Astrocyte (in vitro differentiated cells and primary cell): ENCODE results near the gene RNF150. TPM values are rescaled to one million over a fixed set of nuclear protein-coding genes. Genes with fewer than 3 reads are reported as not detected.

Experiments
- DNase-seq: peaks from one replicate; pipeline ENCODE4 v3.0.0-alpha.2; 2010; ENCODE audit warnings: low read depth
- FAIRE-seq: peaks from 2 replicates; lab custom pipeline; 2011; peaks lifted over from hg19 to GRCh38; lab: Jason Lieb, UNC
- H2AFZ ChIP-seq: 2 replicates; pipeline ENCODE4 v1.6.0; 2012; ENCODE audit warnings: low read depth, low read length, inconsistent platforms
- H3K27ac ChIP-seq: 2 replicates; pipeline ENCODE4 v1.5.1; 2011; ENCODE audit warnings: low read depth, low read length, inconsistent platforms
- H3K27me3 ChIP-seq: 2 replicates; pipeline ENCODE4 v1.6.0; 2011; ENCODE audit warnings: low read length, inconsistent platforms; ENCODE audit not compliant: insufficient read depth
- H3K36me3 ChIP-seq: 2 replicates; pipeline ENCODE4 v1.5.1; 2011; ENCODE audit warnings: low read length, inconsistent platforms; ENCODE audit not compliant: insufficient read depth
- H3K4me1 ChIP-seq: 2 replicates; pipeline ENCODE4 v1.5.1; 2011; ENCODE audit warnings: low read length, inconsistent platforms; ENCODE audit not compliant: insufficient read depth
- H3K4me2 ChIP-seq: 2 replicates; pipeline ENCODE4 v1.6.0; 2012; ENCODE audit warnings: low read length, inconsistent platforms
- H3K4me3 ChIP-seq: 2 replicates; pipeline ENCODE4 v1.5.1; 2011; ENCODE audit warnings: low read depth, mild to moderate bottlenecking, low read length, inconsistent platforms; ENCODE audit not compliant: insufficient read depth
- H3K79me2 ChIP-seq: 2 replicates; pipeline ENCODE4 v1.6.0; 2012; ENCODE audit warnings: mild to moderate bottlenecking, low read length, inconsistent platforms; ENCODE audit not compliant: insufficient read depth
- H3K9ac ChIP-seq: 2 replicates; pipeline ENCODE4 v1.6.0; 2012; ENCODE audit warnings: mild to moderate bottlenecking, low read length, inconsistent platforms
- H3K9me3 ChIP-seq: 2 replicates; pipeline ENCODE4 v1.5.1; 2012; ENCODE audit warnings: low read depth, mild to moderate bottlenecking, low read length, inconsistent platforms; ENCODE audit not compliant: insufficient read depth
- H4K20me1 ChIP-seq: 2 replicates; pipeline ENCODE4 v1.6.0; 2012; ENCODE audit warnings: low read length, inconsistent platforms; ENCODE audit not compliant: insufficient read depth
- H3K27ac Mint-ChIP-seq: one replicate; pipeline ENCODE4 v1.8.0; 2021; ENCODE audit warnings: mild to moderate bottlenecking, mixed read lengths; ENCODE audit not compliant: unreplicated experiment
- H3K27me3 Mint-ChIP-seq: one replicate; pipeline ENCODE4 v1.8.0; 2021; ENCODE audit warnings: low read depth, mixed read lengths; ENCODE audit not compliant: unreplicated experiment
- H3K36me3 Mint-ChIP-seq: one replicate; pipeline ENCODE4 v1.8.0; 2021; ENCODE audit warnings: low read depth, mixed read lengths; ENCODE audit not compliant: unreplicated experiment
- H3K4me1 Mint-ChIP-seq: one replicate; pipeline ENCODE4 v1.8.0; 2021; ENCODE audit warnings: low read depth, mixed read lengths; ENCODE audit not compliant: unreplicated experiment
- H3K4me3 Mint-ChIP-seq: one replicate; pipeline ENCODE4 v1.8.0; 2021; ENCODE audit warnings: mild to moderate bottlenecking, moderate library complexity, mixed read lengths; ENCODE audit not compliant: unreplicated experiment
- H3K9me3 Mint-ChIP-seq: one replicate; pipeline ENCODE4 v1.8.0; 2021; ENCODE audit warnings: mild to moderate bottlenecking, mixed read lengths; ENCODE audit not compliant: unreplicated experiment
- CTCF ChIP-seq: IDR thresholded peaks from 2 replicates; pipeline ENCODE4 v1.5.1; 2011; ENCODE audit warnings: low read depth, mild to moderate bottlenecking, inconsistent platforms, low read length, moderate library complexity; ENCODE audit not compliant: insufficient read depth
- EZH2 ChIP-seq: IDR thresholded peaks from 2 replicates; pipeline ENCODE4 v1.6.1; 2012; ENCODE audit warnings: mild to moderate bottlenecking, low read length, inconsistent platforms; ENCODE audit not compliant: insufficient read depth
- total RNA-seq: library from RNA; stranded (reverse); gene quantifications from 2 replicates; pipeline ENCODE4 v1.2.1, GENCODE V29; 2021

RNF150 gene
- total RNA-seq, 1 donor from 2014 or later: 5.2 TPM

GRCh38 chr4:140969296-140969695 is 164.0 kb downstream of the RNF150 start:
- no peak overlapping the region for H2AFZ ChIP-seq
- H3K36me3 Mint-ChIP-seq: no peaks in the 10 kb centered on the region
- no peaks in the 10 kb centered on the region for H3K4me1 ChIP-seq
- H3K36me3 ChIP-seq: no peaks in the 10 kb centered on the region
- H3K4me3 Mint-ChIP-seq: no peak overlapping the region
- FAIRE-seq: no peak
- no peaks in the 10 kb centered on the region for H3K79me2 ChIP-seq
- H3K4me3 ChIP-seq: no peak overlapping the region
- no peaks in the 10 kb centered on the region for H3K9me3 Mint-ChIP-seq
- H3K27me3 ChIP-seq: no peaks in the 10 kb centered on the region
- no peak overlapping the region for H3K4me2 ChIP-seq
- no peak overlapping the region for H3K9ac ChIP-seq
- H3K27me3 Mint-ChIP-seq: no peaks in the 10 kb centered on the region
- no peak for DNase-seq
- H3K4me1 Mint-ChIP-seq: peaks cover 3% of the 10 kb centered on the region
- H3K27ac ChIP-seq: no peak overlapping the region
- no peak overlapping the region for H3K27ac Mint-ChIP-seq
- no peaks in the 10 kb centered on the region for H4K20me1 ChIP-seq
- TF ChIP-seq CTCF: no peak
- TF ChIP-seq EZH2: no peak
- H3K9me3 ChIP-seq: no peaks in the 10 kb centered on the region

DNA sequence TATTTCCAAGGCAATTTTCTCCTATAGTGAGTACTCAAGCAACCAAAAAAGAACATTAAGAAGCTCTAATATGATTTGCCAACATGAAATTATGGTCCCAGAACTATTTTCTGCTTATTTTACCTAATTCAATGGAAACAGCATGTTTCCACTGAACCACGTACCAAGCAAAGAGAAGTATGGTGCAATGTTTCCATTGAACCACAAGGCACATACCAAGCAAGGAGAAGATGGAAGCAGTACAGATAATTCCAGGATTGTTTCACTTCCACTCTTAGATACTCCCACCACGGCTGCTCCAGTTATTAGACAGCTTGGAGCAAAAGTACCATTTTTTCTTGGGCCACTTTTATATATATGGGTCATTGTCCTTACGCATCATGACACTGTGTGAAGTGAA is 164.9 kb downstream of the RNF150 start:
- no peak overlapping the region for H3K27ac ChIP-seq
- Mint-ChIP-seq H3K4me1 (peaks cover 3% of the 10 kb centered on the region), H3K27me3 (no peaks in the 10 kb centered on the region), H3K4me3 (no peak overlapping the region), H3K36me3 (no peaks in the 10 kb centered on the region), H3K27ac (no peak overlapping the region), H3K9me3 (no peaks in the 10 kb centered on the region)
- no peaks in the 10 kb centered on the region for H3K79me2 ChIP-seq
- no peaks in the 10 kb centered on the region for H3K36me3 ChIP-seq
- H2AFZ ChIP-seq: no peak overlapping the region
- DNase-seq (no peak), FAIRE-seq (no peak)
- no peak overlapping the region for H3K4me2 ChIP-seq
- TF ChIP-seq CTCF (no peak), EZH2 (no peak)
- no peaks in the 10 kb centered on the region for H3K9me3 ChIP-seq
- no peak overlapping the region for H3K4me3 ChIP-seq
- H3K4me1 ChIP-seq: no peaks in the 10 kb centered on the region
- H4K20me1 ChIP-seq: no peaks in the 10 kb centered on the region
- H3K9ac ChIP-seq: no peak overlapping the region
- H3K27me3 ChIP-seq: no peaks in the 10 kb centered on the region

DNA sequence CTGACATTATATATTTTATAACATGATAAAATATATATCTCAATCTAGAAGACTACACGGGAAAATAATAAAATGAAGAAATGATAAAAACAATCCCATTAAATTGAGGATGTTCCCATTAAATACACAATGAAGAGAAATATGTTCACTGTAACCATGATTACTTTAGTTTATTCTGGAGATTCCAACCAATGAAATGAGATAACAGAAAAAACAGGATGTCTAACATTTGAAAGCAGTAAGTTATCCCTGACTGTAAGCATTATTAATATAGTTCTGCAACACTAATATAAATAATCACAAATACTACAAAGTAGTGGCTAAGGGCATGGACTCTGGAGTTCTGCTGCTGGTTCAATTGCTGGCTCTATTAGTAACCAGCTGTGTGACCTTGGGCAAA is 169.4 kb downstream of the RNF150 start:
- Histone ChIP-seq H4K20me1 (no peaks in the 10 kb centered on the region), H3K9ac (no peak overlapping the region), H3K79me2 (no peaks in the 10 kb centered on the region), H3K4me3 (no peak overlapping the region), H3K4me2 (no peak overlapping the region), H3K27ac (no peak overlapping the region), H2AFZ (no peak overlapping the region), H3K9me3 (no peaks in the 10 kb centered on the region), H3K27me3 (no peaks in the 10 kb centered on the region), H3K36me3 (no peaks in the 10 kb centered on the region), H3K4me1 (no peaks in the 10 kb centered on the region)
- H3K27me3 Mint-ChIP-seq: no peaks in the 10 kb centered on the region
- DNase-seq (no peak), FAIRE-seq (no peak)
- no peaks in the 10 kb centered on the region for H3K4me1 Mint-ChIP-seq
- no peaks in the 10 kb centered on the region for H3K9me3 Mint-ChIP-seq
- H3K36me3 Mint-ChIP-seq: no peaks in the 10 kb centered on the region
- TF ChIP-seq CTCF (no peak), EZH2 (no peak)
- no peak overlapping the region for H3K4me3 Mint-ChIP-seq
- no peak overlapping the region for H3K27ac Mint-ChIP-seq
